NK-92 (cell line): ENCODE data around the gene LNX2.

Source experiments
- DNase-seq: peaks from one replicate; lab custom pipeline; 2025; ENCODE audit not compliant: unreplicated experiment; lab: John Stamatoyannopoulos, UW

Gene LNX2

GRCh38 chr13:27617881-27618321 is 2.4 kb downstream of the LNX2 start:
- no peak for DNase-seq

GRCh38 chr13:27613628-27614027 is 6.7 kb downstream of the LNX2 start:
- DNase-seq, result no peak

GRCh38 chr13:27607125-27607524 is 13.2 kb downstream of the LNX2 start:
- DNase-seq, result no peak

GRCh38 chr13:27605610-27606200 is 14.6 kb downstream of the LNX2 start:
- DNase-seq, result no peak

- no peak for DNase-seq
Measured at GRCh38 chr13:27605099-27605498, 15.2 kb downstream of the LNX2 start.

GRCh38 chr13:27601803-27602202 is 18.5 kb downstream of the LNX2 start:
- DNase-seq, result no peak

- no peak for DNase-seq
Measured at GRCh38 chr13:27601208-27601607, 19.1 kb downstream of the LNX2 start.

GRCh38 chr13:27600711-27601110 is 19.6 kb downstream of the LNX2 start:
- no peak for DNase-seq

- DNase-seq, result no peak
Measured at GRCh38 chr13:27599845-27600553, 20.3 kb downstream of the LNX2 start.

- DNase-seq, result no peak
Measured at GRCh38 chr13:27599096-27599495, 21.2 kb downstream of the LNX2 start.

GRCh38 chr13:27595055-27595811 is 25.1 kb downstream of the LNX2 start:
- DNase-seq, result no peak

GRCh38 chr13:27593267-27593666 is 27.1 kb downstream of the LNX2 start:
- DNase-seq, result no peak

GRCh38 chr13:27592865-27593264 is 27.5 kb downstream of the LNX2 start:
- DNase-seq, result no peak

- DNase-seq, result no peak
Measured at GRCh38 chr13:27588405-27588804, 31.9 kb downstream of the LNX2 start.

GRCh38 chr13:27587095-27587746 is 33.1 kb downstream of the LNX2 start:
- no peak for DNase-seq

- no peak for DNase-seq
Measured at GRCh38 chr13:27583645-27584044, 36.7 kb downstream of the LNX2 start.

GRCh38 chr13:27578121-27579030 is 42.0 kb downstream of the LNX2 start:
- DNase-seq, result no peak

GRCh38 chr13:27574661-27575060 is 45.7 kb downstream of the LNX2 start:
- no peak for DNase-seq

- DNase-seq, result no peak
Measured at GRCh38 chr13:27573265-27573664, 47.1 kb downstream of the LNX2 start.

- no peak for DNase-seq
Measured at GRCh38 chr13:27572234-27572901, 48.0 kb downstream of the LNX2 start.
